Thymus (tissue), 11 donors: Measurements from ENCODE around the gene TMEM179. TPM values are rescaled to one million over a fixed set of nuclear protein-coding genes. Genes with fewer than 3 reads are reported as not detected.

Experiments
- DNase-seq, 9 donors: peaks; one replicate each; pipeline ENCODE4 v3.0.0-alpha.2; 2013; ENCODE audit warnings: low spot score in 9 of 9, low read depth in 6 of 9, missing footprints in 1 of 9
- H3K27ac ChIP-seq, 2 donors: one replicate each; pipeline ENCODE4 v1.5.1; 2013; ENCODE audit warnings: control low read depth in 1 of 2, low read depth in 1 of 2, low read length in 1 of 2, mild to moderate bottlenecking in 1 of 2, moderate library complexity in 1 of 2
- H3K27me3 ChIP-seq, 2 donors: one replicate each; pipeline ENCODE4 v1.5.1; 2013; ENCODE audit warnings: low read length in 1 of 2; ENCODE audit not compliant: control insufficient read depth in 2 of 2, insufficient read depth in 1 of 2
- H3K36me3 ChIP-seq, 2 donors: one replicate each; pipeline ENCODE4 v1.5.1; 2013; ENCODE audit warnings: low read length in 1 of 2, mild to moderate bottlenecking in 1 of 2, moderate library complexity in 1 of 2; ENCODE audit not compliant: control insufficient read depth in 2 of 2, insufficient read depth in 2 of 2
- H3K4me1 ChIP-seq, 2 donors: one replicate each; pipeline ENCODE4 v1.5.1; 2013; ENCODE audit warnings: low read length in 2 of 2; ENCODE audit not compliant: control insufficient read depth in 2 of 2, insufficient read depth in 2 of 2
- H3K4me3 ChIP-seq, 2 donors: one replicate each; pipeline ENCODE4 v1.5.1; 2013; ENCODE audit warnings: low read length in 2 of 2, control low read depth in 1 of 2, mild to moderate bottlenecking in 1 of 2
- H3K9me3 ChIP-seq, 2 donors: one replicate each; pipeline ENCODE4 v1.5.1; 2013; ENCODE audit warnings: low read length in 1 of 2, mild to moderate bottlenecking in 1 of 2; ENCODE audit not compliant: control insufficient read depth in 2 of 2, insufficient read depth in 1 of 2
- WGBS: extraction: QIAGEN DNeasy Blood & Tissue Kit; methylation state at CpG from one replicate; pipeline ENCODE4 v1.1.7; 2013; 5-methylcytosine and 5-hydroxymethylcytosine counted together
- polyA plus RNA-seq: library from polyadenylated mRNA; stranded (reverse); fragments of 200-250 nt; gene quantifications from one replicate; pipeline ENCODE4 v1.2.3, GENCODE V29; 2013
- total RNA-seq: library from RNA; stranded (reverse); fragments of 120-200 nt; gene quantifications from one replicate; pipeline ENCODE4 v1.2.4, GENCODE V29; 2013
- donor health status: healthy.

Gene TMEM179
- total and polyA plus RNA-seq, 2 donors: 0.09 to 0.23 TPM

GRCh38 chr14:104598039-104598909 lies 6.3 kb downstream of the TMEM179 start:
- no peak for DNase-seq
- peaks cover 0 to 20% of the 10 kb centered on the region in 2 donors for H3K27me3 ChIP-seq
- 81% methylated on average over 28 of the region's 28 CpGs for WGBS
- H3K27ac ChIP-seq: no peak overlapping the region
- H3K36me3 ChIP-seq: no peaks in the 10 kb centered on the region
- H3K4me1 ChIP-seq: no peaks in the 10 kb centered on the region
- no peaks in the 10 kb centered on the region for H3K9me3 ChIP-seq
- H3K4me3 ChIP-seq: no peak overlapping the region

GRCh38 chr14:104597576-104597975 lies 7.0 kb downstream of the TMEM179 start:
- Histone ChIP-seq H3K27ac (no peak overlapping the region), H3K9me3 (no peaks in the 10 kb centered on the region), H3K36me3 (no peaks in the 10 kb centered on the region), H3K27me3 (peaks cover 0 to 13% of the 10 kb centered on the region in 2 donors), H3K4me3 (no peak overlapping the region), H3K4me1 (no peaks in the 10 kb centered on the region)
- no peak for DNase-seq
- 81% methylated on average over 11 of the region's 11 CpGs for WGBS

- 90% methylated on average over 21 of the region's 21 CpGs for WGBS
- no peak overlapping the region for H3K27ac ChIP-seq
- H3K27me3 ChIP-seq: peaks cover 0 to 8% of the 10 kb centered on the region in 2 donors
- peaks cover 0 to 1% of the 10 kb centered on the region in 2 donors for H3K9me3 ChIP-seq
- no peak for DNase-seq
- no peak overlapping the region for H3K4me3 ChIP-seq
- no peaks in the 10 kb centered on the region for H3K4me1 ChIP-seq
- no peaks in the 10 kb centered on the region for H3K36me3 ChIP-seq
These were observed 7.6 kb downstream of the TMEM179 start for GRCh38 chr14:104596927-104597351.

- Histone ChIP-seq H3K36me3 (no peaks in the 10 kb centered on the region), H3K4me3 (no peak overlapping the region), H3K27me3 (peaks cover 0 to 4% of the 10 kb centered on the region in 2 donors), H3K4me1 (no peaks in the 10 kb centered on the region), H3K9me3 (peaks cover 0 to 1% of the 10 kb centered on the region in 2 donors), H3K27ac (no peak overlapping the region)
- 93% methylated on average over 11 of the region's 11 CpGs for WGBS
- no peak for DNase-seq
These were observed 8.1 kb downstream of the TMEM179 start for GRCh38 chr14:104596451-104596918.

GRCh38 chr14:104595911-104596450 lies 8.6 kb downstream of the TMEM179 start:
- Histone ChIP-seq H3K4me1 (no peaks in the 10 kb centered on the region), H3K4me3 (no peak overlapping the region), H3K36me3 (no peaks in the 10 kb centered on the region), H3K27ac (no peak overlapping the region), H3K27me3 (peaks cover 0 to 4% of the 10 kb centered on the region in 2 donors), H3K9me3 (peaks cover 0 to 1% of the 10 kb centered on the region in 2 donors)
- 86% methylated on average over 6 of the region's 6 CpGs for WGBS
- DNase-seq: no peak

- Histone ChIP-seq H3K9me3 (peaks cover 0 to 1% of the 10 kb centered on the region in 2 donors), H3K27me3 (peaks cover 0 to 4% of the 10 kb centered on the region in 2 donors), H3K27ac (no peak overlapping the region), H3K4me1 (no peaks in the 10 kb centered on the region), H3K36me3 (no peaks in the 10 kb centered on the region), H3K4me3 (no peak overlapping the region)
- WGBS: 87% methylated on average over 14 of the region's 14 CpGs
- DNase-seq: no peak
These were observed 9.4 kb downstream of the TMEM179 start for GRCh38 chr14:104595116-104595675.

GRCh38 chr14:104594310-104595046 lies 10.1 kb downstream of the TMEM179 start:
- WGBS: 85% methylated on average over 15 of the region's 15 CpGs
- DNase-seq: no peak
- H3K4me3 ChIP-seq: no peak overlapping the region
- no peak overlapping the region for H3K27ac ChIP-seq
- peaks cover 0 to 2% of the 10 kb centered on the region in 2 donors for H3K27me3 ChIP-seq
- peaks cover 0 to 1% of the 10 kb centered on the region in 2 donors for H3K9me3 ChIP-seq
- H3K36me3 ChIP-seq: no peaks in the 10 kb centered on the region
- H3K4me1 ChIP-seq: no peaks in the 10 kb centered on the region

GRCh38 chr14:104593710-104594136 lies 10.8 kb downstream of the TMEM179 start:
- Histone ChIP-seq H3K9me3 (peaks cover 0 to 1% of the 10 kb centered on the region in 2 donors), H3K27me3 (peaks cover 0 to 2% of the 10 kb centered on the region in 2 donors), H3K36me3 (no peaks in the 10 kb centered on the region), H3K4me3 (no peak overlapping the region), H3K4me1 (no peaks in the 10 kb centered on the region), H3K27ac (no peak overlapping the region)
- WGBS: 83% methylated on average over 12 of the region's 12 CpGs
- DNase-seq: no peak
